Measurements from ENCODE around the gene NLRC3. TPM values are rescaled to one million over a fixed set of nuclear protein-coding genes. Genes with fewer than 3 reads are reported as not detected.
"Not testable (repeated sequence)": the region's sequence is repeated elsewhere in the genome, so short reads cannot be mapped to it uniquely, and the experiment has no call there.

The NLRC3 gene
- total and polyA plus RNA-seq, 2 donors from 2014 or later = 0.52 to 5.3 TPM

- no peaks in the 10 kb centered on the region for H3K27me3 ChIP-seq (ENCODE audit: control insufficient read depth, insufficient read depth, low read length)
- H3K4me3 ChIP-seq (ENCODE audit: low read length in 3 of 3) = peak overlapping the region; percentile 65 to 88 (median 85)
- H3K27ac ChIP-seq (ENCODE audit: low read depth in 2 of 2, low read length in 2 of 2) = peak overlapping the region in 1 of 2 donors; percentile 6
- peaks cover 0 to 5% (median 0%) of the 10 kb centered on the region in 3 donors for H3K36me3 ChIP-seq (ENCODE audit: control insufficient read depth in 2 of 3, insufficient read depth in 3 of 3, low read length in 3 of 3)
- H3K4me1 ChIP-seq (ENCODE audit: control insufficient read depth in 2 of 3, insufficient read depth in 2 of 3, low read depth in 1 of 3, low read length in 3 of 3) = peaks cover 0 to 9% (median 0%) of the 10 kb centered on the region in 3 donors
- H3K9ac ChIP-seq (ENCODE audit: low read length in 3 of 3) = peak overlapping the region in 2 of 3 donors; percentile 32 to 57
- DNase-seq = peak in 1 of 5 donors; percentile 37
- TF ChIP-seq CTCF (IDR thresholded peaks at IDR 0.05; ENCODE audit: borderline replicate concordance, extremely low read depth, insufficient read depth) = no peak
- intact Hi-C loops (cut with DNase I) = no loop called here
- no peaks in the 10 kb centered on the region for H3K9me3 ChIP-seq (ENCODE audit: control insufficient read depth in 2 of 3, insufficient read depth in 1 of 3, low read length in 3 of 3)
- no peak for FAIRE-seq
Measured at GRCh38 chr16:3501783-3502400, 75.3 kb downstream of the NLRC3 start.

- DNase-seq = peak in 2 of 5 donors; percentile 28 to 60
- Histone ChIP-seq H3K9ac (ENCODE audit: low read length in 3 of 3) (peak overlapping the region; percentile 57 to 69 (median 58)), H3K4me3 (ENCODE audit: low read length in 3 of 3) (peak overlapping the region; percentile 65 to 88 (median 85))
- intact Hi-C loops (cut with DNase I); H3K27me3 ChIP-seq (ENCODE audit: control insufficient read depth, insufficient read depth, low read length); H3K36me3 ChIP-seq (ENCODE audit: control insufficient read depth in 2 of 3, insufficient read depth in 3 of 3, low read length in 3 of 3); FAIRE-seq; H3K9me3 ChIP-seq (ENCODE audit: control insufficient read depth in 2 of 3, insufficient read depth in 1 of 3, low read length in 3 of 3); H3K4me1 ChIP-seq (ENCODE audit: control insufficient read depth in 2 of 3, insufficient read depth in 2 of 3, low read depth in 1 of 3, low read length in 3 of 3); H3K27ac ChIP-seq (ENCODE audit: low read depth in 2 of 2, low read length in 2 of 2): not testable (repeated sequence)
Measured at GRCh38 chr16:3501412-3501761, 75.8 kb downstream of the NLRC3 start.

- H3K9me3 ChIP-seq (ENCODE audit: control insufficient read depth in 2 of 3, insufficient read depth in 1 of 3, low read length in 3 of 3) = no peaks in the 10 kb centered on the region
- intact Hi-C loops (cut with DNase I) = no loop called here
- no peak overlapping the region for H3K4me3 ChIP-seq (ENCODE audit: low read length in 3 of 3)
- H3K27me3 ChIP-seq (ENCODE audit: control insufficient read depth, insufficient read depth, low read length) = no peaks in the 10 kb centered on the region
- peaks cover 0 to 9% (median 0%) of the 10 kb centered on the region in 3 donors for H3K4me1 ChIP-seq (ENCODE audit: control insufficient read depth in 2 of 3, insufficient read depth in 2 of 3, low read depth in 1 of 3, low read length in 3 of 3)
- no peak overlapping the region for H3K27ac ChIP-seq (ENCODE audit: low read depth in 2 of 2, low read length in 2 of 2)
- no peak for TF ChIP-seq CTCF (IDR thresholded peaks at IDR 0.05; ENCODE audit: borderline replicate concordance, extremely low read depth, insufficient read depth)
- peak in 2 of 5 donors; percentile 28 to 35 for DNase-seq
- H3K9ac ChIP-seq (ENCODE audit: low read length in 3 of 3) = no peak overlapping the region
- no peaks in the 10 kb centered on the region for H3K36me3 ChIP-seq (ENCODE audit: control insufficient read depth in 2 of 3, insufficient read depth in 3 of 3, low read length in 3 of 3)
- FAIRE-seq = no peak
Measured at GRCh38 chr16:3498988-3499387, 78.2 kb downstream of the NLRC3 start.

GRCh38 chr16:3497771-3498170, 79.4 kb downstream of the NLRC3 start:
- H3K9ac ChIP-seq (ENCODE audit: low read length in 3 of 3) = no peak overlapping the region
- intact Hi-C loops (cut with DNase I) = no loop called here
- no peak for FAIRE-seq

More at GRCh38 chr16:3497771-3498170, 79.4 kb downstream of the NLRC3 start:
- Histone ChIP-seq H3K4me3 (ENCODE audit: low read length in 3 of 3) (no peak overlapping the region), H3K9me3 (ENCODE audit: control insufficient read depth in 2 of 3, insufficient read depth in 1 of 3, low read length in 3 of 3) (no peaks in the 10 kb centered on the region), H3K27ac (ENCODE audit: low read depth in 2 of 2, low read length in 2 of 2) (no peak overlapping the region), H3K36me3 (ENCODE audit: control insufficient read depth in 2 of 3, insufficient read depth in 3 of 3, low read length in 3 of 3) (no peaks in the 10 kb centered on the region), H3K4me1 (ENCODE audit: control insufficient read depth in 2 of 3, insufficient read depth in 2 of 3, low read depth in 1 of 3, low read length in 3 of 3) (peaks cover 0 to 9% (median 0%) of the 10 kb centered on the region in 3 donors), H3K27me3 (ENCODE audit: control insufficient read depth, insufficient read depth, low read length) (no peaks in the 10 kb centered on the region)
- no peak for TF ChIP-seq CTCF (IDR thresholded peaks at IDR 0.05; ENCODE audit: borderline replicate concordance, extremely low read depth, insufficient read depth)
- peak in 2 of 5 donors; percentile 8 to 26 for DNase-seq
